Measurements from ENCODE around the gene BFAR. TPM values are rescaled to one million over a fixed set of nuclear protein-coding genes. Genes with fewer than 3 reads are reported as not detected.

The BFAR gene
- total and polyA plus RNA-seq, 10 of the 15 experiments (the other 5 are each of a cell fraction or from before 2014, with no cell fraction given), result 34.6 to 62.0 (median 43.4) TPM

DNA sequence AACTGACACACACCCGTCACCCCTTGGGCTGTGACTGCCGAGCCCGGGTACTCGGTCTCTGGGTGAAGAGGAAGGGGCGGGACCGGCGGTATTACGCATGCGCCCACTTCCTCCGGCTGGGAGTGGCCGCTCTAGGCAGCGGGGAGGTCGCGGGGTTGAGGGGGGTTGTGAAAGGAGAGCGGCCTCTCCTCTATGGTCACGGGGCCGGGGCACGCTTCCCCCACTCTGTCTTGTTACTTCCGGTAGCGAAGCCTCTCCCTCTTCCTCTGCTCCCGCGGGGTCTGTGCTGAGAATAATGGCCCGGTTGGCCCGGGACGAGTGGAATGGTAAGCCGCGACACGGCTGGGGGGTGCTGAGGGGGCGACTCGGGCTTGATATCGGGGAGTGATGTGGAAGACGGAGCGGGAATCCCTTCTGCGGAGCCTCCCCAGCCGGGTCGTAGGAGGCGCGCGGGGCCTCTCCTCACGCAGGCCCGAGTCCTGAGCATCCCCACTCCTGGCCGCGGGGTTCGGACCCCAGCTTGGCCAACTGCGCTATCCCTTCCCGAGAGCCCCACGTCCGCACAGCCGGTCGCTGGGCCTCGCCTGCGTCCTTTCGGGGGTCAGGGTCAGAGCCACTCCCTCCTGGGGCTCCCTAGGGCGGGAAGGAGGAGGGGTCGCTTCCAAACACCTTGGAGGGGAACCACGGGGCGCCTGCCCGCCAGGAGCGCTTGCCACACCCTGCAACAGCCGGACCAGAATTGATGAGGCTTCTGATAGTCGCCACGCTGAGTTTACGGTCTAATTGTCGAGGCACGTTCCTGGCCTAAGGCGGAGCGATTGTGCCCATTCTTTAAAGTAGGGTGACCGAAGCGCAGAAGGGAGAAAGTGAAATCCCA is at the start of gene BFAR (continued):
- TF ChIP-seq, protein P1, sequence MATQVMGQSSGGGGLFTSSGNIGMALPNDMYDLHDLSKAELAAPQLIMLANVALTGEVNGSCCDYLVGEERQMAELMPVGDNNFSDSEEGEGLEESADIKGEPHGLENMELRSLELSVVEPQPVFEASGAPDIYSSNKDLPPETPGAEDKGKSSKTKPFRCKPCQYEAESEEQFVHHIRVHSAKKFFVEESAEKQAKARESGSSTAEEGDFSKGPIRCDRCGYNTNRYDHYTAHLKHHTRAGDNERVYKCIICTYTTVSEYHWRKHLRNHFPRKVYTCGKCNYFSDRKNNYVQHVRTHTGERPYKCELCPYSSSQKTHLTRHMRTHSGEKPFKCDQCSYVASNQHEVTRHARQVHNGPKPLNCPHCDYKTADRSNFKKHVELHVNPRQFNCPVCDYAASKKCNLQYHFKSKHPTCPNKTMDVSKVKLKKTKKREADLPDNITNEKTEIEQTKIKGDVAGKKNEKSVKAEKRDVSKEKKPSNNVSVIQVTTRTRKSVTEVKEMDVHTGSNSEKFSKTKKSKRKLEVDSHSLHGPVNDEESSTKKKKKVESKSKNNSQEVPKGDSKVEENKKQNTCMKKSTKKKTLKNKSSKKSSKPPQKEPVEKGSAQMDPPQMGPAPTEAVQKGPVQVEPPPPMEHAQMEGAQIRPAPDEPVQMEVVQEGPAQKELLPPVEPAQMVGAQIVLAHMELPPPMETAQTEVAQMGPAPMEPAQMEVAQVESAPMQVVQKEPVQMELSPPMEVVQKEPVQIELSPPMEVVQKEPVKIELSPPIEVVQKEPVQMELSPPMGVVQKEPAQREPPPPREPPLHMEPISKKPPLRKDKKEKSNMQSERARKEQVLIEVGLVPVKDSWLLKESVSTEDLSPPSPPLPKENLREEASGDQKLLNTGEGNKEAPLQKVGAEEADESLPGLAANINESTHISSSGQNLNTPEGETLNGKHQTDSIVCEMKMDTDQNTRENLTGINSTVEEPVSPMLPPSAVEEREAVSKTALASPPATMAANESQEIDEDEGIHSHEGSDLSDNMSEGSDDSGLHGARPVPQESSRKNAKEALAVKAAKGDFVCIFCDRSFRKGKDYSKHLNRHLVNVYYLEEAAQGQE (IDR thresholded peaks at IDR 0.05; ENCODE audit: low read depth, low read length), result 0 out of 2 replicates have a peak, but pooled peaks have one; percentile 25
- TF ChIP-seq ESRRA (IDR thresholded peaks at IDR 0.05; ENCODE audit: low read length), result no peak
- 0 out of 2 replicates have a peak, but pooled peaks have one; percentile 33 for TF ChIP-seq ASH2L (IDR thresholded peaks at IDR 0.05; ENCODE audit: borderline replicate concordance, low read depth)
- no peak; the same call in 1 of the 2 replicates for TF ChIP-seq FOXK2 (IDR thresholded peaks at IDR 0.05)
- TF ChIP-seq, protein P2, sequence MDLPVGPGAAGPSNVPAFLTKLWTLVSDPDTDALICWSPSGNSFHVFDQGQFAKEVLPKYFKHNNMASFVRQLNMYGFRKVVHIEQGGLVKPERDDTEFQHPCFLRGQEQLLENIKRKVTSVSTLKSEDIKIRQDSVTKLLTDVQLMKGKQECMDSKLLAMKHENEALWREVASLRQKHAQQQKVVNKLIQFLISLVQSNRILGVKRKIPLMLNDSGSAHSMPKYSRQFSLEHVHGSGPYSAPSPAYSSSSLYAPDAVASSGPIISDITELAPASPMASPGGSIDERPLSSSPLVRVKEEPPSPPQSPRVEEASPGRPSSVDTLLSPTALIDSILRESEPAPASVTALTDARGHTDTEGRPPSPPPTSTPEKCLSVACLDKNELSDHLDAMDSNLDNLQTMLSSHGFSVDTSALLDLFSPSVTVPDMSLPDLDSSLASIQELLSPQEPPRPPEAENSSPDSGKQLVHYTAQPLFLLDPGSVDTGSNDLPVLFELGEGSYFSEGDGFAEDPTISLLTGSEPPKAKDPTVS (IDR thresholded peaks at IDR 0.05; ENCODE audit: low read depth, low read length), result no peak
- TF ChIP-seq TCF7 (IDR thresholded peaks at IDR 0.05; ENCODE audit: borderline replicate concordance), result no peak
- TF ChIP-seq HDAC2 (IDR thresholded peaks at IDR 0.05), result no peak
- TF ChIP-seq, protein P3, sequence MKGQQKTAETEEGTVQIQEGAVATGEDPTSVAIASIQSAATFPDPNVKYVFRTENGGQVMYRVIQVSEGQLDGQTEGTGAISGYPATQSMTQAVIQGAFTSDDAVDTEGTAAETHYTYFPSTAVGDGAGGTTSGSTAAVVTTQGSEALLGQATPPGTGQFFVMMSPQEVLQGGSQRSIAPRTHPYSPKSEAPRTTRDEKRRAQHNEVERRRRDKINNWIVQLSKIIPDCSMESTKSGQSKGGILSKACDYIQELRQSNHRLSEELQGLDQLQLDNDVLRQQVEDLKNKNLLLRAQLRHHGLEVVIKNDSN (IDR thresholded peaks at IDR 0.05; ENCODE audit: borderline replicate concordance, extremely low read length, insufficient read depth, low read depth, low read length), result peak; percentile 67
- TF ChIP-seq, protein P4, sequence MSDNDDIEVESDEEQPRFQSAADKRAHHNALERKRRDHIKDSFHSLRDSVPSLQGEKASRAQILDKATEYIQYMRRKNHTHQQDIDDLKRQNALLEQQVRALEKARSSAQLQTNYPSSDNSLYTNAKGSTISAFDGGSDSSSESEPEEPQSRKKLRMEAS (IDR thresholded peaks at IDR 0.05; ENCODE audit: low read depth, low read length), result peak; percentile 31; the same call in 1 of the 2 replicates
- peak; percentile 52 for TF ChIP-seq DPF2 (IDR thresholded peaks at IDR 0.05)
- peak in 1 of 2 experiments; percentile 71; a peak in 1 of 3 replicates for TF ChIP-seq EGR1 (IDR thresholded peaks at IDR 0.05; ENCODE audit: borderline replicate concordance in 1 of 2, low read depth in 2 of 2, low read length in 2 of 2)
- TF ChIP-seq JUND (IDR thresholded peaks at IDR 0.05; ENCODE audit: low read depth, low read length), result 0 out of 2 replicates have a peak, but pooled peaks have one; percentile 15
- TF ChIP-seq TAF1 (IDR thresholded peaks at IDR 0.05; ENCODE audit: borderline replicate concordance, low read depth, low read length), result peak; percentile 97
- TF ChIP-seq SIX5 (IDR thresholded peaks at IDR 0.05; ENCODE audit: low read depth, low read length, severe bottlenecking), result peak; percentile 15
- peak; percentile 89 for TF ChIP-seq GABPA (IDR thresholded peaks at IDR 0.05; ENCODE audit: low read depth)
- TF ChIP-seq, protein P5, sequence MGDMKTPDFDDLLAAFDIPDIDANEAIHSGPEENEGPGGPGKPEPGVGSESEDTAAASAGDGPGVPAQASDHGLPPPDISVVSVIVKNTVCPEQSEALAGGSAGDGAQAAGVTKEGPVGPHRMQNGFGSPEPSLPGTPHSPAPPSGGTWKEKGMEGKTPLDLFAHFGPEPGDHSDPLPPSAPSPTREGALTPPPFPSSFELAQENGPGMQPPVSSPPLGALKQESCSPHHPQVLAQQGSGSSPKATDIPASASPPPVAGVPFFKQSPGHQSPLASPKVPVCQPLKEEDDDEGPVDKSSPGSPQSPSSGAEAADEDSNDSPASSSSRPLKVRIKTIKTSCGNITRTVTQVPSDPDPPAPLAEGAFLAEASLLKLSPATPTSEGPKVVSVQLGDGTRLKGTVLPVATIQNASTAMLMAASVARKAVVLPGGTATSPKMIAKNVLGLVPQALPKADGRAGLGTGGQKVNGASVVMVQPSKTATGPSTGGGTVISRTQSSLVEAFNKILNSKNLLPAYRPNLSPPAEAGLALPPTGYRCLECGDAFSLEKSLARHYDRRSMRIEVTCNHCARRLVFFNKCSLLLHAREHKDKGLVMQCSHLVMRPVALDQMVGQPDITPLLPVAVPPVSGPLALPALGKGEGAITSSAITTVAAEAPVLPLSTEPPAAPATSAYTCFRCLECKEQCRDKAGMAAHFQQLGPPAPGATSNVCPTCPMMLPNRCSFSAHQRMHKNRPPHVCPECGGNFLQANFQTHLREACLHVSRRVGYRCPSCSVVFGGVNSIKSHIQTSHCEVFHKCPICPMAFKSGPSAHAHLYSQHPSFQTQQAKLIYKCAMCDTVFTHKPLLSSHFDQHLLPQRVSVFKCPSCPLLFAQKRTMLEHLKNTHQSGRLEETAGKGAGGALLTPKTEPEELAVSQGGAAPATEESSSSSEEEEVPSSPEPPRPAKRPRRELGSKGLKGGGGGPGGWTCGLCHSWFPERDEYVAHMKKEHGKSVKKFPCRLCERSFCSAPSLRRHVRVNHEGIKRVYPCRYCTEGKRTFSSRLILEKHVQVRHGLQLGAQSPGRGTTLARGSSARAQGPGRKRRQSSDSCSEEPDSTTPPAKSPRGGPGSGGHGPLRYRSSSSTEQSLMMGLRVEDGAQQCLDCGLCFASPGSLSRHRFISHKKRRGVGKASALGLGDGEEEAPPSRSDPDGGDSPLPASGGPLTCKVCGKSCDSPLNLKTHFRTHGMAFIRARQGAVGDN (IDR thresholded peaks at IDR 0.05), result no peak
- peak; percentile 84 for TF ChIP-seq MXI1 (IDR thresholded peaks at IDR 0.05; ENCODE audit: low read depth, low read length)
- no peak for TF ChIP-seq CBX3 (IDR thresholded peaks at IDR 0.05; ENCODE audit: borderline replicate concordance, low read depth)

All from GM12878 (cell line).